HEK293 (cell line): ENCODE data around the gene MAP2K6.

Experiments used
- CTCF ChIA-PET: fragments of 350-600 bp; formaldehyde crosslinking; extraction: SDS; loops from one replicate; lab custom pipeline; 2021; ENCODE audit warnings: antibody characterized with exemption; lab: Yijun Ruan, JAX
- POLR2A ChIA-PET: fragments of 300-600 bp; formaldehyde crosslinking; extraction: SDS; loops from one replicate; lab custom pipeline; 2020; ENCODE audit warnings: antibody characterized with exemption, inconsistent platforms; lab: Yijun Ruan, JAX
- H3K27ac ChIP-seq: fragments of 200-500 bp; sonication (Bioruptor generic); 2 replicates; pipeline ENCODE4 v1.5.1; 2014; ENCODE audit warnings: low read depth, low read length, control low read depth, inconsistent platforms; ENCODE audit errors: extremely low read depth
- H3K36me3 ChIP-seq, 2 experiments: fragments of 200-500 bp in 1 of 2; sonication (Bioruptor generic) in 1 of 2; 1 replicate in 1 of 2; 2 replicates in 1 of 2; pipeline ENCODE4 v1.5.1; 2014 to 2017; ENCODE audit warnings: inconsistent platforms in 2 of 2, low read length in 2 of 2; ENCODE audit not compliant: control insufficient read depth in 2 of 2, insufficient read depth in 1 of 2
- H3K4me1 ChIP-seq: fragments of 200-500 bp; sonication (Bioruptor generic); 2 replicates; pipeline ENCODE4 v1.5.1; 2014; ENCODE audit warnings: mild to moderate bottlenecking, low read length, inconsistent platforms; ENCODE audit not compliant: control insufficient read depth, insufficient read depth
- H3K4me3 ChIP-seq: 2 replicates; pipeline ENCODE4 v1.5.1; 2011; ENCODE audit warnings: low read depth, mild to moderate bottlenecking, control low read depth, low read length, moderate library complexity
- H3K9me3 ChIP-seq: fragments of 200-500 bp; sonication (Bioruptor generic); 2 replicates; pipeline ENCODE4 v1.5.1; 2014; ENCODE audit warnings: low read depth, low read length, inconsistent platforms; ENCODE audit not compliant: control insufficient read depth, insufficient read depth
- SALL2 ChIP-seq: fragments of 450-650 bp; formaldehyde crosslinking; IDR thresholded peaks from 2 replicates; pipeline ENCODE4 v1.5.0; 2017; ENCODE audit warnings: missing biosample characterization, mild to moderate bottlenecking, missing genetic modification characterization, borderline replicate concordance
- SP2 ChIP-seq: fragments of 450-650 bp; formaldehyde crosslinking; IDR thresholded peaks from 2 replicates; pipeline ENCODE4 v1.5.1; 2016; ENCODE audit warnings: missing biosample characterization, missing genetic modification characterization
- ZBTB17 ChIP-seq: fragments of 450-650 bp; formaldehyde crosslinking; IDR thresholded peaks from 2 replicates; pipeline ENCODE4 v1.5.1; 2016; ENCODE audit warnings: missing biosample characterization, missing genetic modification characterization
- ZBTB21 ChIP-seq: fragments of 450-650 bp; formaldehyde crosslinking; IDR thresholded peaks from 2 replicates; pipeline ENCODE4 v1.5.1; 2017; ENCODE audit warnings: missing biosample characterization, missing genetic modification characterization
- ZIC2 ChIP-seq: fragments of 450-650 bp; formaldehyde crosslinking; IDR thresholded peaks from 2 replicates; pipeline ENCODE4 v1.5.1; 2016; ENCODE audit warnings: missing biosample characterization, missing genetic modification characterization
- ZNF10 ChIP-seq: fragments of 450-650 bp; formaldehyde crosslinking; IDR thresholded peaks from 2 replicates; pipeline ENCODE4 v1.5.1; 2017; ENCODE audit warnings: missing biosample characterization, missing genetic modification characterization
- ZNF37A ChIP-seq: fragments of 450-650 bp; IDR thresholded peaks from 2 replicates; pipeline ENCODE4 v1.5.1; 2018; ENCODE audit warnings: missing biosample characterization, missing genetic modification characterization
- ZNF404 ChIP-seq: fragments of 450-650 bp; formaldehyde crosslinking; IDR thresholded peaks from 2 replicates; pipeline ENCODE4 v1.5.1; 2017; ENCODE audit warnings: missing biosample characterization, missing genetic modification characterization
- ZNF488 ChIP-seq: fragments of 450-650 bp; formaldehyde crosslinking; IDR thresholded peaks from 2 replicates; pipeline ENCODE4 v1.5.1; 2016; ENCODE audit warnings: missing biosample characterization, missing genetic modification characterization
- ZNF510 ChIP-seq: fragments of 450-650 bp; formaldehyde crosslinking; IDR thresholded peaks from 2 replicates; pipeline ENCODE4 v1.5.1; 2018; ENCODE audit warnings: mild to moderate bottlenecking, missing genetic modification characterization, missing biosample characterization; ENCODE audit not compliant: insufficient replicate concordance
- ZNF518A ChIP-seq: fragments of 450-650 bp; formaldehyde crosslinking; conservative IDR thresholded peaks from 2 replicates; pipeline ENCODE4 v1.5.1; 2016; ENCODE audit warnings: low read depth, missing biosample characterization, missing genetic modification characterization
- ZNF548 ChIP-seq: fragments of 450-650 bp; formaldehyde crosslinking; IDR thresholded peaks from 2 replicates; pipeline ENCODE4 v1.5.1; 2016; ENCODE audit warnings: missing biosample characterization, missing genetic modification characterization
- ZNF600 ChIP-seq: fragments of 450-650 bp; formaldehyde crosslinking; IDR thresholded peaks from 2 replicates; pipeline ENCODE4 v1.5.1; 2016; ENCODE audit warnings: missing biosample characterization, missing genetic modification characterization
- ZNF707 ChIP-seq: fragments of 450-650 bp; formaldehyde crosslinking; IDR thresholded peaks from 2 replicates; pipeline ENCODE4 v1.5.1; 2016; ENCODE audit warnings: missing biosample characterization, missing genetic modification characterization
- ZNF785 ChIP-seq: fragments of 450-650 bp; formaldehyde crosslinking; IDR thresholded peaks from 2 replicates; pipeline ENCODE4 v1.5.1; 2016; ENCODE audit warnings: missing biosample characterization, missing genetic modification characterization
- ZNF792 ChIP-seq: fragments of 450-650 bp; formaldehyde crosslinking; IDR thresholded peaks from 2 replicates; pipeline ENCODE4 v1.5.1; 2016; ENCODE audit warnings: missing biosample characterization, missing genetic modification characterization
- TF ChIP-seq, protein P1 (sequence below): fragments of 450-650 bp; formaldehyde crosslinking; IDR thresholded peaks from 2 replicates; pipeline ENCODE4 v1.5.1; 2016; ENCODE audit warnings: missing biosample characterization, missing genetic modification characterization
- TF ChIP-seq, protein P2 (sequence below): fragments of 450-650 bp; formaldehyde crosslinking; IDR thresholded peaks from 2 replicates; pipeline ENCODE4 v1.5.1; 2016; ENCODE audit warnings: missing biosample characterization, missing genetic modification characterization

MAP2K6 gene

GRCh38 chr17:69438776-69439175, 24.3 kb downstream of the MAP2K6 start:
- TF ChIP-seq ZNF707 (tag by site-specific recombination) (no peak), SALL2 (tag by site-specific recombination) (no peak), ZNF518A (tag by site-specific recombination) (no peak), ZNF10 (tag by site-specific recombination) (no peak), ZNF37A (tag by site-specific recombination) (no peak), ZBTB21 (tag by site-specific recombination) (no peak), ZIC2 (tag by site-specific recombination) (no peak), ZNF600 (tag by site-specific recombination) (no peak), ZNF785 (no peak), ZNF404 (tag by site-specific recombination) (no peak), ZNF488 (tag by site-specific recombination) (no peak), ZNF510 (tag by site-specific recombination) (no peak), ZBTB17 (tag by site-specific recombination) (no peak), SP2 (tag by site-specific recombination) (no peak), ZNF792 (no peak), ZNF548 (no peak)
- TF ChIP-seq, protein P1, sequence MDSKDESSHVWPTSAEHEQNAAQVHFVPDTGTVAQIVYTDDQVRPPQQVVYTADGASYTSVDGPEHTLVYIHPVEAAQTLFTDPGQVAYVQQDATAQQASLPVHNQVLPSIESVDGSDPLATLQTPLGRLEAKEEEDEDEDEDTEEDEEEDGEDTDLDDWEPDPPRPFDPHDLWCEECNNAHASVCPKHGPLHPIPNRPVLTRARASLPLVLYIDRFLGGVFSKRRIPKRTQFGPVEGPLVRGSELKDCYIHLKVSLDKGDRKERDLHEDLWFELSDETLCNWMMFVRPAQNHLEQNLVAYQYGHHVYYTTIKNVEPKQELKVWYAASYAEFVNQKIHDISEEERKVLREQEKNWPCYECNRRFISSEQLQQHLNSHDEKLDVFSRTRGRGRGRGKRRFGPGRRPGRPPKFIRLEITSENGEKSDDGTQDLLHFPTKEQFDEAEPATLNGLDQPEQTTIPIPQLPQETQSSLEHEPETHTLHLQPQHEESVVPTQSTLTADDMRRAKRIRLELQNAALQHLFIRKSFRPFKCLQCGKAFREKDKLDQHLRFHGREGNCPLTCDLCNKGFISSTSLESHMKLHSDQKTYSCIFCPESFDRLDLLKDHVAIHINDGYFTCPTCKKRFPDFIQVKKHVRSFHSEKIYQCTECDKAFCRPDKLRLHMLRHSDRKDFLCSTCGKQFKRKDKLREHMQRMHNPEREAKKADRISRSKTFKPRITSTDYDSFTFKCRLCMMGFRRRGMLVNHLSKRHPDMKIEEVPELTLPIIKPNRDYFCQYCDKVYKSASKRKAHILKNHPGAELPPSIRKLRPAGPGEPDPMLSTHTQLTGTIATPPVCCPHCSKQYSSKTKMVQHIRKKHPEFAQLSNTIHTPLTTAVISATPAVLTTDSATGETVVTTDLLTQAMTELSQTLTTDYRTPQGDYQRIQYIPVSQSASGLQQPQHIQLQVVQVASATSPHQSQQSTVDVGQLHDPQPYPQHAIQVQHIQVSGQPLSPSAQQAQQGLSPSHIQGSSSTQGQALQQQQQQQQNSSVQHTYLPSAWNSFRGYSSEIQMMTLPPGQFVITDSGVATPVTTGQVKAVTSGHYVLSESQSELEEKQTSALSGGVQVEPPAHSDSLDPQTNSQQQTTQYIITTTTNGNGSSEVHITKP = no peak
- TF ChIP-seq, protein P2, sequence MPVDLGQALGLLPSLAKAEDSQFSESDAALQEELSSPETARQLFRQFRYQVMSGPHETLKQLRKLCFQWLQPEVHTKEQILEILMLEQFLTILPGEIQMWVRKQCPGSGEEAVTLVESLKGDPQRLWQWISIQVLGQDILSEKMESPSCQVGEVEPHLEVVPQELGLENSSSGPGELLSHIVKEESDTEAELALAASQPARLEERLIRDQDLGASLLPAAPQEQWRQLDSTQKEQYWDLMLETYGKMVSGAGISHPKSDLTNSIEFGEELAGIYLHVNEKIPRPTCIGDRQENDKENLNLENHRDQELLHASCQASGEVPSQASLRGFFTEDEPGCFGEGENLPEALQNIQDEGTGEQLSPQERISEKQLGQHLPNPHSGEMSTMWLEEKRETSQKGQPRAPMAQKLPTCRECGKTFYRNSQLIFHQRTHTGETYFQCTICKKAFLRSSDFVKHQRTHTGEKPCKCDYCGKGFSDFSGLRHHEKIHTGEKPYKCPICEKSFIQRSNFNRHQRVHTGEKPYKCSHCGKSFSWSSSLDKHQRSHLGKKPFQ (tag by site-specific recombination) = no peak
- TF ChIP-seq, all 188 proteins: peak for 0
- no peak overlapping the region for H3K27ac ChIP-seq
- no peak overlapping the region for H3K4me3 ChIP-seq
- H3K9me3 ChIP-seq = no peaks in the 10 kb centered on the region
- ChIA-PET CTCF (interaction anchor here (0.8 kb wide), 1 partner anchor 18 kb away, joined by 3 read pairs; no protein-coding TSS in a partner anchor), POLR2A (no interaction called here)
- H3K36me3 ChIP-seq = no peaks in the 10 kb centered on the region
- peaks cover 6% of the 10 kb centered on the region for H3K4me1 ChIP-seq
